GM23338 (cell line): ENCODE results near the gene SPAG16. TPM values are rescaled to one million over a fixed set of nuclear protein-coding genes. Genes with fewer than 3 reads are reported as not detected.

Experiments
- ATAC-seq: fragments of 200-7000 bp; cut with Tn5 transposase; 3 replicates; pipeline ENCODE4 v1.9.1; 2020
- DNase-seq: peaks from one replicate; pipeline ENCODE4 v3.0.0-alpha.2; 2015; ENCODE audit warnings: low spot score
- H2AFZ ChIP-seq: fragments of 200-600 bp; sonication (generic); 2 replicates; pipeline ENCODE4 v1.8.0; 2016; ENCODE audit warnings: antibody characterized with exemption, mild to moderate bottlenecking, moderate library complexity
- H3F3A ChIP-seq: fragments of 200-600 bp; sonication (generic); replicated peaks from 2 replicates; pipeline ENCODE4 v1.8.0; 2017; ENCODE audit warnings: antibody characterized with exemption, mixed run types, low read depth
- H3K27ac ChIP-seq: fragments of 200-600 bp; sonication (generic); 2 replicates; pipeline ENCODE4 v1.6.1; 2016; ENCODE audit warnings: low read depth
- H3K27me3 ChIP-seq: fragments of 200-600 bp; sonication (generic); 2 replicates; pipeline ENCODE4 v1.8.0; 2016; ENCODE audit warnings: mild to moderate bottlenecking, mixed run types, moderate library complexity; ENCODE audit not compliant: insufficient read depth
- H3K36me3 ChIP-seq: fragments of 200-600 bp; sonication (generic); 2 replicates; pipeline ENCODE4 v1.8.0; 2016; ENCODE audit warnings: mild to moderate bottlenecking; ENCODE audit not compliant: insufficient read depth
- H3K4me1 ChIP-seq: fragments of 200-600 bp; sonication (generic); 2 replicates; pipeline ENCODE4 v1.8.0; 2016; ENCODE audit warnings: mild to moderate bottlenecking, moderate library complexity; ENCODE audit not compliant: insufficient read depth
- H3K4me2 ChIP-seq: fragments of 200-600 bp; sonication (generic); 2 replicates; pipeline ENCODE4 v1.7.1; 2017; ENCODE audit warnings: mixed run types
- H3K4me3 ChIP-seq: fragments of 200-600 bp; sonication (generic); 2 replicates; pipeline ENCODE4 v1.6.1; 2016; ENCODE audit warnings: mixed run types
- H3K79me2 ChIP-seq: fragments of 200-600 bp; sonication (generic); replicated peaks from 2 replicates; pipeline ENCODE4 v1.8.0; 2017; ENCODE audit warnings: mild to moderate bottlenecking; ENCODE audit not compliant: insufficient read depth
- H3K9me2 ChIP-seq: fragments of 200-600 bp; sonication (generic); 2 replicates; pipeline ENCODE4 v1.8.0; 2017; ENCODE audit not compliant: insufficient read depth
- H4K20me1 ChIP-seq: fragments of 200-600 bp; sonication (generic); replicated peaks from 2 replicates; pipeline ENCODE4 v1.8.0; 2017; ENCODE audit warnings: mild to moderate bottlenecking; ENCODE audit not compliant: insufficient read depth
- H3K27ac Mint-ChIP-seq: 2 replicates; pipeline ENCODE4 v1.8.0; 2020; ENCODE audit warnings: inconsistent platforms, mild to moderate bottlenecking, moderate library complexity, mixed read lengths
- H3K27me3 Mint-ChIP-seq: 3 replicates; pipeline ENCODE4 v1.8.0; 2022; ENCODE audit warnings: low read depth, mild to moderate bottlenecking, moderate library complexity, mixed read lengths, inconsistent platforms; ENCODE audit not compliant: insufficient read depth, poor library complexity
- H3K36me3 Mint-ChIP-seq: 3 replicates; pipeline ENCODE4 v1.8.0; 2021; ENCODE audit warnings: low read depth, mild to moderate bottlenecking, inconsistent platforms, moderate library complexity, mixed read lengths
- H3K4me1 Mint-ChIP-seq: 3 replicates; pipeline ENCODE4 v1.8.0; 2020; ENCODE audit warnings: mild to moderate bottlenecking, inconsistent platforms, mixed read lengths
- H3K4me3 Mint-ChIP-seq: 3 replicates; pipeline ENCODE4 v1.8.0; 2021; ENCODE audit warnings: moderate library complexity, mild to moderate bottlenecking, inconsistent platforms, mixed read lengths
- H3K9me3 Mint-ChIP-seq: 3 replicates; pipeline ENCODE4 v1.8.0; 2020; ENCODE audit warnings: moderate library complexity, mild to moderate bottlenecking, inconsistent platforms, mixed read lengths
- CREB1 ChIP-seq: fragments of 250-450 bp; sonication (Bioruptor Pico); IDR thresholded peaks from 2 replicates; pipeline ENCODE4 v1.5.0; 2020; ENCODE audit warnings: low read depth, mild to moderate bottlenecking, moderate library complexity
- EZH2 ChIP-seq: fragments of 200-600 bp; sonication (generic); IDR thresholded peaks from one replicate; pipeline ENCODE4 v1.8.0; 2017; ENCODE audit warnings: antibody characterized with exemption, mild to moderate bottlenecking, low read depth; ENCODE audit not compliant: unreplicated experiment
- EZH2phosphoT487 ChIP-seq: fragments of 200-600 bp; sonication (generic); IDR thresholded peaks from one replicate; pipeline ENCODE4 v1.8.1; 2018; ENCODE audit warnings: antibody characterized with exemption; ENCODE audit not compliant: unreplicated experiment
- JUNB ChIP-seq: IDR thresholded peaks from one replicate; pipeline ENCODE4 v1.6.1; 2016; ENCODE audit warnings: antibody characterized with exemption; ENCODE audit not compliant: unreplicated experiment
- NANOG ChIP-seq: IDR thresholded peaks from 2 replicates; pipeline ENCODE4 v1.6.1; 2016; ENCODE audit warnings: antibody characterized with exemption, borderline replicate concordance
- POLR2AphosphoS5 ChIP-seq: IDR thresholded peaks from 2 replicates; pipeline ENCODE4 v1.6.1; 2016; ENCODE audit warnings: antibody characterized with exemption, low read depth
- REST ChIP-seq: IDR thresholded peaks from one replicate; pipeline ENCODE4 v1.6.1; 2018; ENCODE audit warnings: antibody characterized with exemption; ENCODE audit not compliant: unreplicated experiment
- STAT1 ChIP-seq: IDR thresholded peaks from one replicate; pipeline ENCODE4 v1.6.1; 2016; ENCODE audit warnings: antibody characterized with exemption; ENCODE audit not compliant: unreplicated experiment
- ZNF114 ChIP-seq: fragments of 250-450 bp; sonication (Bioruptor Pico); IDR thresholded peaks from 2 replicates; pipeline ENCODE4 v1.5.0; 2020; ENCODE audit warnings: mild to moderate bottlenecking, moderate library complexity
- ZNF331 ChIP-seq: fragments of 250-450 bp; sonication (Bioruptor Pico); IDR thresholded peaks from 2 replicates; pipeline ENCODE4 v1.5.0; 2020; ENCODE audit warnings: low read depth, mild to moderate bottlenecking, moderate library complexity
- ZNF462 ChIP-seq: fragments of 250-450 bp; sonication (Bioruptor Pico); IDR thresholded peaks from 2 replicates; pipeline ENCODE4 v1.5.0; 2020; ENCODE audit warnings: mild to moderate bottlenecking, moderate library complexity
- polyA plus RNA-seq: library from polyadenylated mRNA; unstranded; fragments of >200 nt; fragmentation: Nextera tagmentation; extraction: Ambion mirVana; gene quantifications from 2 replicates; pipeline ENCODE4 v1.2.1, GENCODE V29; 2016
- total RNA-seq: library from RNA; depleted of rRNA; stranded (reverse); fragments of >200 nt; shearing (Covaris generic); gene quantifications from 2 replicates; pipeline ENCODE4 v1.2.3, GENCODE V29; 2014
- TF ChIP-seq, protein P1 (sequence below), 2 experiments: fragments of 200-600 bp in 1 of 2; sonication (generic) in 1 of 2; conservative IDR thresholded peaks; 2 replicates each; pipeline versions ENCODE4 v1.5.1 to v1.6.1; 2016 to 2017; ENCODE audit warnings: antibody characterized with exemption in 2 of 2, low read depth in 2 of 2, mild to moderate bottlenecking in 2 of 2, moderate library complexity in 1 of 2
- TF ChIP-seq, protein P2 (sequence below): IDR thresholded peaks from 2 replicates; pipeline ENCODE4 v1.6.1; 2016; ENCODE audit warnings: antibody characterized with exemption

The SPAG16 gene
- total and polyA plus RNA-seq, 2 experiments from 2014 or later = 19.7 to 47.8 TPM

DNA sequence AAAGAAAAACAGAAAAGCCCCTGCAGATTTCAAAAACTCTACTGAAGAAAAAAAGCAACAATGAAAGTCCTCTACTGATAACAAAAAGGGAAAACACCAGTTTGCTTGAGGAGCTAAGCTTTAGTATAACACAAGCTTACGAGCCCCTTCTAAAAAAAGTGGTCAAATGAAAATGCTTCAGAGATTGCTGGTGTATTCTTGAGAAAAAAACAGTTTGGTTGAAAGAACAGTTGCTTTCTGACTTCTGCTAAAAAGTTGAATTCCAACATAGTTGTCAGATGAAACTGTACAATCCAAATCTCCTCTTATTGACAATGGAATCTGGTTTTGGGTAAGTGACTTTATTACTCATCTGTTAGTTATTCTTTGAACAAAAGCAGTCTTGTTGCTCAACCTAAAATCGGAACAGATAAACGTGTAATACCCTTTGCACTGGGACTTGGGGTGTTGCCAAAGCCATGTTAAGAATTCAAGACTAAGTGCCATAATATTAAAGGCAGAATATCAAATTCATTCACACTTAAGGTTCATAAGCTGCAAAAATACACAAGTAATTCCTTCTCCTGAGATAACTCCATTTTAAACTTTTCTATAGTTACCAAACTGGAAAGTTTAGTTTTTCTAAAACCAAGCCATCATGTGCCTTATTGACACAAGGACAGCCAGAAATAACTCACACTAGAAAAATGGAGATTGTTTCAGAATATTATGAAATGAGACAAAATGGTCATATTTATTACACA lies 45.3 kb upstream of the SPAG16 start (continued):
- TF ChIP-seq JUNB = no peak

GRCh38 chr2:213241817-213242216 lies 42.4 kb upstream of the SPAG16 start:
- no peaks in the 10 kb centered on the region for H3K9me2 ChIP-seq
- Mint-ChIP-seq H3K36me3 (no peaks in the 10 kb centered on the region), H3K27ac (no peak overlapping the region), H3K4me3 (no peak overlapping the region), H3K27me3 (no peaks in the 10 kb centered on the region), H3K9me3 (no peaks in the 10 kb centered on the region), H3K4me1 (peaks cover 11% of the 10 kb centered on the region)
- H3K27ac ChIP-seq = no peak overlapping the region
- no peaks in the 10 kb centered on the region for H3K4me1 ChIP-seq
- ATAC-seq (no peak), DNase-seq (no peak)
- TF ChIP-seq POLR2AphosphoS5 (no peak), CREB1 (no peak), STAT1 (no peak), NANOG (no peak), ZNF462 (no peak), JUNB (no peak), ZNF331 (CRISPR knock-in tag) (no peak), ZNF114 (CRISPR knock-in tag) (no peak), REST (no peak), EZH2 (no peak), EZH2phosphoT487 (no peak)
- TF ChIP-seq, protein P1, sequence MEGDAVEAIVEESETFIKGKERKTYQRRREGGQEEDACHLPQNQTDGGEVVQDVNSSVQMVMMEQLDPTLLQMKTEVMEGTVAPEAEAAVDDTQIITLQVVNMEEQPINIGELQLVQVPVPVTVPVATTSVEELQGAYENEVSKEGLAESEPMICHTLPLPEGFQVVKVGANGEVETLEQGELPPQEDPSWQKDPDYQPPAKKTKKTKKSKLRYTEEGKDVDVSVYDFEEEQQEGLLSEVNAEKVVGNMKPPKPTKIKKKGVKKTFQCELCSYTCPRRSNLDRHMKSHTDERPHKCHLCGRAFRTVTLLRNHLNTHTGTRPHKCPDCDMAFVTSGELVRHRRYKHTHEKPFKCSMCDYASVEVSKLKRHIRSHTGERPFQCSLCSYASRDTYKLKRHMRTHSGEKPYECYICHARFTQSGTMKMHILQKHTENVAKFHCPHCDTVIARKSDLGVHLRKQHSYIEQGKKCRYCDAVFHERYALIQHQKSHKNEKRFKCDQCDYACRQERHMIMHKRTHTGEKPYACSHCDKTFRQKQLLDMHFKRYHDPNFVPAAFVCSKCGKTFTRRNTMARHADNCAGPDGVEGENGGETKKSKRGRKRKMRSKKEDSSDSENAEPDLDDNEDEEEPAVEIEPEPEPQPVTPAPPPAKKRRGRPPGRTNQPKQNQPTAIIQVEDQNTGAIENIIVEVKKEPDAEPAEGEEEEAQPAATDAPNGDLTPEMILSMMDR (conservative IDR thresholded peaks at IDR 0.05; ENCODE audit: low read depth in 2 of 2) = no peak
- TF ChIP-seq, protein P2, sequence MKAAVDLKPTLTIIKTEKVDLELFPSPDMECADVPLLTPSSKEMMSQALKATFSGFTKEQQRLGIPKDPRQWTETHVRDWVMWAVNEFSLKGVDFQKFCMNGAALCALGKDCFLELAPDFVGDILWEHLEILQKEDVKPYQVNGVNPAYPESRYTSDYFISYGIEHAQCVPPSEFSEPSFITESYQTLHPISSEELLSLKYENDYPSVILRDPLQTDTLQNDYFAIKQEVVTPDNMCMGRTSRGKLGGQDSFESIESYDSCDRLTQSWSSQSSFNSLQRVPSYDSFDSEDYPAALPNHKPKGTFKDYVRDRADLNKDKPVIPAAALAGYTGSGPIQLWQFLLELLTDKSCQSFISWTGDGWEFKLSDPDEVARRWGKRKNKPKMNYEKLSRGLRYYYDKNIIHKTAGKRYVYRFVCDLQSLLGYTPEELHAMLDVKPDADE = no peak
- H3K27me3 ChIP-seq = no peaks in the 10 kb centered on the region
- H2AFZ ChIP-seq = no peak overlapping the region
- H3K4me3 ChIP-seq = no peak overlapping the region
- no peaks in the 10 kb centered on the region for H4K20me1 ChIP-seq
- no peaks in the 10 kb centered on the region for H3K79me2 ChIP-seq
- H3F3A ChIP-seq = no peaks in the 10 kb centered on the region
- no peaks in the 10 kb centered on the region for H3K36me3 ChIP-seq
- H3K4me2 ChIP-seq = no peak overlapping the region
